Cardiac muscle cell (in vitro differentiated cells and primary cell): Measurements from ENCODE around the gene NLN. TPM values are rescaled to one million over a fixed set of nuclear protein-coding genes. Genes with fewer than 3 reads are reported as not detected.
A peak's percentile ranks its signal among the peaks of the same experiment; 100 is the strongest.

Source experiments
- DNase-seq, 2 donors: peaks; one replicate each; pipeline versions ENCODE4 v3.0.0 to v3.0.0-alpha.2; 2010 to 2017; ENCODE audit warnings: low read depth in 1 of 2, low spot score in 1 of 2
- H3K27ac ChIP-seq: fragments of 200-600 bp; sonication (generic); 2 replicates; pipeline ENCODE4 v1.5.1; 2016
- H3K27me3 ChIP-seq: fragments of 200-600 bp; sonication (generic); 2 replicates; pipeline ENCODE4 v1.6.0; 2016; ENCODE audit warnings: control low read depth
- H3K36me3 ChIP-seq: fragments of 200-600 bp; sonication (generic); 2 replicates; pipeline ENCODE4 v1.5.1; 2016; ENCODE audit warnings: control low read depth
- H3K4me1 ChIP-seq: fragments of 200-600 bp; sonication (generic); 2 replicates; pipeline ENCODE4 v1.8.1; 2017; ENCODE audit warnings: low read depth, mild to moderate bottlenecking, mixed run types
- H3K4me3 ChIP-seq: fragments of 200-600 bp; sonication (generic); 2 replicates; pipeline ENCODE4 v1.5.1; 2016; ENCODE audit warnings: mild to moderate bottlenecking
- H3K9me3 ChIP-seq: fragments of 200-600 bp; sonication (generic); 2 replicates; pipeline ENCODE4 v1.5.1; 2017; ENCODE audit warnings: low read depth, mild to moderate bottlenecking, control low read depth
- polyA plus RNA-seq: library from polyadenylated mRNA; unstranded; fragments of >200 nt; fragmentation: Nextera tagmentation; extraction: Ambion mirVana; gene quantifications from 2 replicates; pipeline ENCODE4 v1.2.1, GENCODE V29; 2016
- total RNA-seq: library from RNA; depleted of rRNA; stranded (reverse); fragments of >200 nt; gene quantifications from 2 replicates; pipeline ENCODE4 v1.2.3, GENCODE V29; 2016
- TF ChIP-seq, protein P1 (sequence below): IDR thresholded peaks from 2 replicates; pipeline ENCODE4 v1.5.1; 2012; ENCODE audit warnings: low read depth, mild to moderate bottlenecking, low read length

NLN gene
- total and polyA plus RNA-seq, 2 experiments from 2014 or later: 14.7 to 19.2 TPM

DNA sequence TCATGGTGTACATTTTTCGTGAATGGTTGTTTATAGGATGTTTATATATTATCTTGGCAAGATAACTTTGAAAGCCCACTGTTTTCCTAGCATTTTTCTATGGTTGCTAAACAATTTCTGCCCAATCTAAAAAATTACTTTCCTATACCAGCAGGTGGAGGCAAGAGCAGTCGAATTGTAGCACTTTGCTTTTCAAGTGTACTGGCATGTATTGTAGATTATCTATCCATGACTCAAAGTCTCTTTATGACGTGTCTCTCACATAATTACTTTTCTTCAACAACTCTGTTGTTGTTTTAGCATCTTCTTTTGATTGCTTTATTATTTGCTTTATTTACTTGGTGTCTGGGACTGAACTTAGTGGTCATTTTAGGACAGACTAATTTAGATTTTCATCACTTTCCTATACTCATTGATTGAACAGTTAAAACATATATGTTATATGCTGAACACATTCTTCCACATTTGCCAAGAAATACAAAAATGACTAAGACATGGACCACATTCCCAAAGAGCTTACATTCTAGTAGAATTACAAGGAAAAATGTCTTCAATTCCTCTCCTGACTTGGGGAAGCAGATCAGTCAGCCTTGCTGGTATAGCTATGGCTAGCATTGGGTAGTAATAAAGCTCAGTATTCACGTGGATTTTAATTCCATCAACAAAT is 20.7 kb downstream of the NLN start:
- Histone ChIP-seq H3K9me3 (no peaks in the 10 kb centered on the region), H3K27ac (no peak overlapping the region), H3K36me3 (no peaks in the 10 kb centered on the region), H3K4me3 (no peak overlapping the region), H3K27me3 (no peaks in the 10 kb centered on the region), H3K4me1 (peaks cover 10% of the 10 kb centered on the region)
- DNase-seq: peak; percentile 35 to 81
- TF ChIP-seq, protein P1, sequence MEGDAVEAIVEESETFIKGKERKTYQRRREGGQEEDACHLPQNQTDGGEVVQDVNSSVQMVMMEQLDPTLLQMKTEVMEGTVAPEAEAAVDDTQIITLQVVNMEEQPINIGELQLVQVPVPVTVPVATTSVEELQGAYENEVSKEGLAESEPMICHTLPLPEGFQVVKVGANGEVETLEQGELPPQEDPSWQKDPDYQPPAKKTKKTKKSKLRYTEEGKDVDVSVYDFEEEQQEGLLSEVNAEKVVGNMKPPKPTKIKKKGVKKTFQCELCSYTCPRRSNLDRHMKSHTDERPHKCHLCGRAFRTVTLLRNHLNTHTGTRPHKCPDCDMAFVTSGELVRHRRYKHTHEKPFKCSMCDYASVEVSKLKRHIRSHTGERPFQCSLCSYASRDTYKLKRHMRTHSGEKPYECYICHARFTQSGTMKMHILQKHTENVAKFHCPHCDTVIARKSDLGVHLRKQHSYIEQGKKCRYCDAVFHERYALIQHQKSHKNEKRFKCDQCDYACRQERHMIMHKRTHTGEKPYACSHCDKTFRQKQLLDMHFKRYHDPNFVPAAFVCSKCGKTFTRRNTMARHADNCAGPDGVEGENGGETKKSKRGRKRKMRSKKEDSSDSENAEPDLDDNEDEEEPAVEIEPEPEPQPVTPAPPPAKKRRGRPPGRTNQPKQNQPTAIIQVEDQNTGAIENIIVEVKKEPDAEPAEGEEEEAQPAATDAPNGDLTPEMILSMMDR: peak; percentile 76

DNA sequence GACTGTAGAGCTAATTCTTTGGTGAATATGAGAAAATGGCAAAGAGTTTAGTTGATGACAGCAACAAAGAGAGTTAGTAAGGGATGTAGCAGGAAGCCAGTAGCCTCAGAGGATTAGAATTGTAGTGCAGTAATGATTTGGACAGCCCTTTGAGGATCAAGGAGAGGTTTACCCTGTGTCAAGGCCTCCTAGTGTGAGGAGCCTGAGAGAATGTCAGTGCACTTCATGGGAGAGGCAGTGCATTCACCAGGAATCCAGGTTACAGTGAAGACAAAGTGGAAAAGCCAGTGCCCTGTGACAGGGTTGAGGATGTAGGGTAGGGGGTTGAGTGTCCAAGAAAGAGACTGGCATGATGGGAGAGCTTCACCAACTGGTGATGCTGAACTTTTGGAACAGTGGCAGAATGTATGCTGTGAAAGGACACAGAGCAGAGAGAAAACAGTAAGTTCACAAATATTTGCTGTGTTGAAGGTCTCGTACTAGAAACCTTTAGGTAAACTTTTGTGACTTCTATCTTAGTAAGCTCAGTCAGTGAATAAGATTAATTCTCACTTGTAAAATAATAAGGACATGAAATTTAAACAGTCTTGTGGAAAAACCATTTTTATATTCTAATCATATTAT is 27.3 kb downstream of the NLN start:
- Histone ChIP-seq H3K27me3 (no peaks in the 10 kb centered on the region), H3K36me3 (no peaks in the 10 kb centered on the region)

DNA sequence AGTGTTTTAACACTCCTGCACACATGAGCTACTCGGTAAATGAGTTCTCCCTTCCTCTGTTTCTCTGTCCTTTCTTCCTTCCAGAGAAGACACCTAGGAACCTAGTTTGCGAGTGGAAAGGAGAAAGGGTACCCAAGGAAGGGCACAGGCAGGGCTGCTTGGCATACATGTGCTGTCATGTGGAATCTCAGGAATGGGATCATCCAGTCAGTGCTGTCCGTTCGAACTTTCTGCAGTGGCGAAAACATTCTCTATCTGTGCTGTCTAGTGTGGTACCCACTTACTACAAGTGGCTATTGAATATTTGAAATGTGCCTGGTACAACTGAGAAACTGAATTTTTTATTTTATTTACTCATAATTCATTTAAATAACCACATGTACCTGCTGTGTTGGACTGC is 28.0 kb downstream of the NLN start:
- H3K9me3 ChIP-seq: no peaks in the 10 kb centered on the region
- H3K4me1 ChIP-seq: peaks cover 4% of the 10 kb centered on the region
- H3K36me3 ChIP-seq: no peaks in the 10 kb centered on the region
- no peak overlapping the region for H3K27ac ChIP-seq
- no peak for DNase-seq
- no peaks in the 10 kb centered on the region for H3K27me3 ChIP-seq
- H3K4me3 ChIP-seq: no peak overlapping the region
- TF ChIP-seq, protein P1: no peak

More for the DNA sequence above, 27.3 kb downstream of the NLN start:
- TF ChIP-seq, protein P1: no peak
- no peak for DNase-seq
- Histone ChIP-seq H3K27ac (no peak overlapping the region), H3K4me3 (no peak overlapping the region), H3K4me1 (peaks cover 10% of the 10 kb centered on the region), H3K9me3 (no peaks in the 10 kb centered on the region)

DNA sequence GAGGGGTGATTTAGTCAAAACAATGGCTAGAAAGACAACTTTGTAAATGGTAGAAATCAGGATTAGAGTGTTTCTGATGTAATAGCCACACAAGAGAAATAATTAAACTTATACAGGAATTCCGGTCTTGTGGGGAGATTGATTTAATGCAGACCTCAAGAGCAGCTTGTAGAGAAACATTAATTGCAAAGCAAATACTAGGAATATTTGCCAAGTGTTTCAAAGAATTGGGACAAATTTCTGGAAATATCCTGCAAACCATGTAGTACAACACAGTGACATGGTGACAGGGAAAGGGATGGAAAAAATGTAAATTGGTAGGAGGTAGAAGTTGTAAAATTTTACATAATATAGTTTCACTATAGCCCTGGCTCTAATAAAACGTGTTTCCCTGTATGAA is 28.9 kb downstream of the NLN start:
- H3K27ac ChIP-seq: no peak overlapping the region
- no peaks in the 10 kb centered on the region for H3K9me3 ChIP-seq
- DNase-seq: no peak
- H3K27me3 ChIP-seq: no peaks in the 10 kb centered on the region
- no peak overlapping the region for H3K4me3 ChIP-seq
- TF ChIP-seq, protein P1: no peak
- H3K4me1 ChIP-seq: no peaks in the 10 kb centered on the region
- no peaks in the 10 kb centered on the region for H3K36me3 ChIP-seq

DNA sequence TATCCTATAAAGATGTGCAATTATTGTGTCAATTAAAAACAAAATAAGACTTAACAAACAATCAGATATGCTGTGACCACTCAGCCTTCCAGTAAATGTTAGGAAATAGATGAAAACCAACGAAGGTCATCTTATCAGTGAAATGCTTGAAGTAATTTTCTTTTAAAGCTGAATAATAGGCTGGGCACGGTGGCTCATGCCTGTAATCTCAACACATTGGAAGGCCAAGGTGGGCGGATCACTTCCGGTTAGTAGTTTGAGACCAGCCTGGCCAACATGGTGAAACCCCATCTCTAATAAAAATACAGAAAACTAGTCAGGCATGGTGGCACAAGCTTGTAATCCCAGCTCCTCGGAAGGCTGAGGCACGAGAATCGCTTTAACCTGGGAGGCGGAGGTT is 31.2 kb downstream of the NLN start:
- no peaks in the 10 kb centered on the region for H3K9me3 ChIP-seq
- TF ChIP-seq, protein P1: no peak
- H3K36me3 ChIP-seq: no peaks in the 10 kb centered on the region
- peak in 1 of 2 donors; percentile 27 for DNase-seq
- H3K4me3 ChIP-seq: no peak overlapping the region
- no peak overlapping the region for H3K27ac ChIP-seq
- H3K27me3 ChIP-seq: no peaks in the 10 kb centered on the region
- H3K4me1 ChIP-seq: no peaks in the 10 kb centered on the region
